ENCODE data around the gene DLGAP4. TPM values are rescaled to one million over a fixed set of nuclear protein-coding genes. Genes with fewer than 3 reads are reported as not detected.
A peak's percentile ranks its signal among the peaks of the same experiment; 100 is the strongest.

Gene DLGAP4
- total RNA-seq, 1 donor from 2014 or later = 199 TPM

GRCh38 chr20:36493801-36494114 is 187.6 kb downstream of the DLGAP4 start:
- TF ChIP-seq CTCF (IDR thresholded peaks at IDR 0.05; ENCODE audit: partially characterized antibody, unreplicated experiment) = no peak
- no peak for DNase-seq
- peaks cover 13% of the 10 kb centered on the region for H3K27me3 Mint-ChIP-seq (ENCODE audit: unreplicated experiment)
- no peak overlapping the region for H3K4me3 Mint-ChIP-seq (ENCODE audit: unreplicated experiment)
- peaks cover 6% of the 10 kb centered on the region for H3K9me3 Mint-ChIP-seq (ENCODE audit: unreplicated experiment)
- H3K4me1 Mint-ChIP-seq (ENCODE audit: low read depth, unreplicated experiment) = peaks cover 18% of the 10 kb centered on the region
- no peaks in the 10 kb centered on the region for H3K36me3 Mint-ChIP-seq (ENCODE audit: unreplicated experiment)
- H3K27ac Mint-ChIP-seq (ENCODE audit: unreplicated experiment) = peak overlapping the region; percentile 28

GRCh38 chr20:36496707-36497669 is 190.8 kb downstream of the DLGAP4 start:
- peak overlapping the region; percentile 59 for H3K27ac Mint-ChIP-seq (ENCODE audit: unreplicated experiment)
- peaks cover 8% of the 10 kb centered on the region for H3K4me1 Mint-ChIP-seq (ENCODE audit: low read depth, unreplicated experiment)

GRCh38 chr20:36497856-36498255 is 191.7 kb downstream of the DLGAP4 start:
- peaks cover 10% of the 10 kb centered on the region for H3K27me3 Mint-ChIP-seq (ENCODE audit: unreplicated experiment)
- TF ChIP-seq CTCF (IDR thresholded peaks at IDR 0.05; ENCODE audit: partially characterized antibody, unreplicated experiment) = no peak
- H3K4me3 Mint-ChIP-seq (ENCODE audit: unreplicated experiment) = no peak overlapping the region
- DNase-seq = no peak
- no peak overlapping the region for H3K27ac Mint-ChIP-seq (ENCODE audit: unreplicated experiment)
- peaks cover 8% of the 10 kb centered on the region for H3K9me3 Mint-ChIP-seq (ENCODE audit: unreplicated experiment)
- peaks cover 4% of the 10 kb centered on the region for H3K36me3 Mint-ChIP-seq (ENCODE audit: unreplicated experiment)
- H3K4me1 Mint-ChIP-seq (ENCODE audit: low read depth, unreplicated experiment) = peaks cover 6% of the 10 kb centered on the region

More at GRCh38 chr20:36496707-36497669, 190.8 kb downstream of the DLGAP4 start:
- Mint-ChIP-seq H3K9me3 (ENCODE audit: unreplicated experiment) (peaks cover 8% of the 10 kb centered on the region), H3K36me3 (ENCODE audit: unreplicated experiment) (peaks cover 4% of the 10 kb centered on the region), H3K4me3 (ENCODE audit: unreplicated experiment) (no peak overlapping the region), H3K27me3 (ENCODE audit: unreplicated experiment) (peaks cover 10% of the 10 kb centered on the region)
- no peak for TF ChIP-seq CTCF (IDR thresholded peaks at IDR 0.05; ENCODE audit: partially characterized antibody, unreplicated experiment)
- DNase-seq = no peak

GRCh38 chr20:36498386-36499179 is 192.4 kb downstream of the DLGAP4 start:
- no peak overlapping the region for H3K4me3 Mint-ChIP-seq (ENCODE audit: unreplicated experiment)
- no peak for DNase-seq
- TF ChIP-seq CTCF (IDR thresholded peaks at IDR 0.05; ENCODE audit: partially characterized antibody, unreplicated experiment) = no peak
- H3K9me3 Mint-ChIP-seq (ENCODE audit: unreplicated experiment) = peaks cover 10% of the 10 kb centered on the region
- H3K27ac Mint-ChIP-seq (ENCODE audit: unreplicated experiment) = no peak overlapping the region
- H3K27me3 Mint-ChIP-seq (ENCODE audit: unreplicated experiment) = peaks cover 10% of the 10 kb centered on the region
- H3K4me1 Mint-ChIP-seq (ENCODE audit: low read depth, unreplicated experiment) = peaks cover 4% of the 10 kb centered on the region
- peaks cover 4% of the 10 kb centered on the region for H3K36me3 Mint-ChIP-seq (ENCODE audit: unreplicated experiment)
